Stimulated activated CD4-positive, alpha-beta T cell treated with anti-CD3 and anti-CD28 coated beads, Interleukin-4, amount 100 ng/mL, for 4 hours (primary cell): Measurements from ENCODE around the gene SPINT2.

Source experiments
- DNase-seq, 2 experiments: peaks; one replicate each; pipeline ENCODE4 v3.0.0-alpha.2; 2020

SPINT2 gene

GRCh38 chr19:38268539-38268938 lies 4.2 kb downstream of the SPINT2 start:
- DNase-seq = no peak

GRCh38 chr19:38270587-38271167 lies 6.3 kb downstream of the SPINT2 start:
- DNase-seq = no peak

- DNase-seq = no peak
These were observed 9.1 kb downstream of the SPINT2 start for GRCh38 chr19:38273499-38273898.

GRCh38 chr19:38274739-38275138 lies 10.4 kb downstream of the SPINT2 start:
- DNase-seq = no peak

GRCh38 chr19:38276942-38277517 lies 12.7 kb downstream of the SPINT2 start:
- DNase-seq = no peak

GRCh38 chr19:38277549-38277948 lies 13.2 kb downstream of the SPINT2 start:
- DNase-seq = no peak

GRCh38 chr19:38277969-38278680 lies 13.8 kb downstream of the SPINT2 start:
- DNase-seq = no peak

GRCh38 chr19:38278751-38279150 lies 14.4 kb downstream of the SPINT2 start:
- DNase-seq = no peak

GRCh38 chr19:38280030-38280921 lies 15.9 kb downstream of the SPINT2 start:
- DNase-seq = no peak

GRCh38 chr19:38281811-38282566 lies 17.6 kb downstream of the SPINT2 start:
- no peak for DNase-seq

- DNase-seq = no peak
These were observed 18.9 kb downstream of the SPINT2 start for GRCh38 chr19:38283271-38283670.

GRCh38 chr19:38284422-38284821 lies 20.0 kb downstream of the SPINT2 start:
- no peak for DNase-seq

- DNase-seq = no peak
These were observed 21.2 kb downstream of the SPINT2 start for GRCh38 chr19:38285567-38285966.

- no peak for DNase-seq
These were observed 23.2 kb downstream of the SPINT2 start for GRCh38 chr19:38287604-38288003.

- no peak for DNase-seq
These were observed 23.9 kb downstream of the SPINT2 start for GRCh38 chr19:38288123-38288855.

GRCh38 chr19:38289955-38290354 lies 25.6 kb downstream of the SPINT2 start:
- no peak for DNase-seq

GRCh38 chr19:38290631-38291147 lies 26.3 kb downstream of the SPINT2 start:
- DNase-seq = no peak

GRCh38 chr19:38291855-38292254 lies 27.5 kb downstream of the SPINT2 start:
- DNase-seq = no peak

GRCh38 chr19:38293281-38293680 lies 28.9 kb downstream of the SPINT2 start:
- no peak for DNase-seq

- no peak for DNase-seq
These were observed 29.7 kb downstream of the SPINT2 start for GRCh38 chr19:38294090-38294489.

- no peak for DNase-seq
These were observed 34.7 kb downstream of the SPINT2 start for GRCh38 chr19:38298821-38299680.
